ENCODE results near the gene MFN2. TPM values are rescaled to one million over a fixed set of nuclear protein-coding genes. Genes with fewer than 3 reads are reported as not detected.
"Not testable (repeated sequence)": the region's sequence is repeated elsewhere in the genome, so short reads cannot be mapped to it uniquely, and the experiment has no call there.

Gene MFN2
- total and polyA plus RNA-seq, 4 donors, result 26.7 to 70.8 (median 39.9) TPM

DNA sequence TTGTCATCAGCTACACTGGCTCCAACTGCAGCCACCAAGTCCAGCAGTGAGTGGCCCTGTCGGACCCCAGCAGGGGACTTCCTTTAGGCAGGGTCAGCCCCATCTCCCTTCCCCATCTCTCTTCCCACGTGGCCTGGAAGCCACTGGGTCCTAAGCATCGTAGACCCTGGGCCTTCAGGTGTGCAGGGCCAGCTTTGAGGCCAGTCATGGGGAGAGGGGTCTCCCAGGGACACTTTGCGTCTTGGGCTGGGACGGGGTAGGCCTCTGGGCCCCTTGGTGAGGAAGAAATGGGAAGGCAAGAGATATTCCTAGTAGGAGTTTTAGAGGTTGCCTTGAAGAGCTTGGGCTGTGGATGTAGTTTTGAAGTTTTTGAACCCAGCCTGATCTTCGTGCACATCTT, 27.0 kb downstream of the MFN2 start:
- Histone ChIP-seq H3K36me3 (ENCODE audit: control insufficient read depth in 4 of 4, insufficient read depth in 4 of 4, low read length in 4 of 4) (peaks cover 45 to 76% (median 55%) of the 10 kb centered on the region in 4 donors), H3K4me3 (no peak overlapping the region), H3K9me3 (ENCODE audit: control insufficient read depth in 4 of 4, insufficient read depth in 3 of 4, low read length in 3 of 4) (no peaks in the 10 kb centered on the region), H3K4me1 (ENCODE audit: control insufficient read depth in 5 of 5, insufficient read depth in 5 of 5, low read length in 5 of 5) (peaks cover 0 to 4% (median 0%) of the 10 kb centered on the region in 5 donors), H3K27ac (ENCODE audit: low read depth in 1 of 2, low read length in 1 of 2) (no peak overlapping the region), H3K27me3 (ENCODE audit: control insufficient read depth in 3 of 3, insufficient read depth in 3 of 3, low read length in 2 of 3) (no peaks in the 10 kb centered on the region), H3K9ac (ENCODE audit: insufficient read depth in 1 of 2, low read length in 2 of 2) (no peak overlapping the region)
- 93 to 94% methylated on average over 6 of the region's 6 CpGs for WGBS, 2 donors
- DNase-seq, result no peak
- ATAC-seq (ENCODE audit: insufficient read depth, low FRiP score), result no peak
- TF ChIP-seq, protein P1, sequence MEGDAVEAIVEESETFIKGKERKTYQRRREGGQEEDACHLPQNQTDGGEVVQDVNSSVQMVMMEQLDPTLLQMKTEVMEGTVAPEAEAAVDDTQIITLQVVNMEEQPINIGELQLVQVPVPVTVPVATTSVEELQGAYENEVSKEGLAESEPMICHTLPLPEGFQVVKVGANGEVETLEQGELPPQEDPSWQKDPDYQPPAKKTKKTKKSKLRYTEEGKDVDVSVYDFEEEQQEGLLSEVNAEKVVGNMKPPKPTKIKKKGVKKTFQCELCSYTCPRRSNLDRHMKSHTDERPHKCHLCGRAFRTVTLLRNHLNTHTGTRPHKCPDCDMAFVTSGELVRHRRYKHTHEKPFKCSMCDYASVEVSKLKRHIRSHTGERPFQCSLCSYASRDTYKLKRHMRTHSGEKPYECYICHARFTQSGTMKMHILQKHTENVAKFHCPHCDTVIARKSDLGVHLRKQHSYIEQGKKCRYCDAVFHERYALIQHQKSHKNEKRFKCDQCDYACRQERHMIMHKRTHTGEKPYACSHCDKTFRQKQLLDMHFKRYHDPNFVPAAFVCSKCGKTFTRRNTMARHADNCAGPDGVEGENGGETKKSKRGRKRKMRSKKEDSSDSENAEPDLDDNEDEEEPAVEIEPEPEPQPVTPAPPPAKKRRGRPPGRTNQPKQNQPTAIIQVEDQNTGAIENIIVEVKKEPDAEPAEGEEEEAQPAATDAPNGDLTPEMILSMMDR (IDR thresholded peaks at IDR 0.05; ENCODE audit: control extremely low read depth, extremely low read depth), result no peak

DNA sequence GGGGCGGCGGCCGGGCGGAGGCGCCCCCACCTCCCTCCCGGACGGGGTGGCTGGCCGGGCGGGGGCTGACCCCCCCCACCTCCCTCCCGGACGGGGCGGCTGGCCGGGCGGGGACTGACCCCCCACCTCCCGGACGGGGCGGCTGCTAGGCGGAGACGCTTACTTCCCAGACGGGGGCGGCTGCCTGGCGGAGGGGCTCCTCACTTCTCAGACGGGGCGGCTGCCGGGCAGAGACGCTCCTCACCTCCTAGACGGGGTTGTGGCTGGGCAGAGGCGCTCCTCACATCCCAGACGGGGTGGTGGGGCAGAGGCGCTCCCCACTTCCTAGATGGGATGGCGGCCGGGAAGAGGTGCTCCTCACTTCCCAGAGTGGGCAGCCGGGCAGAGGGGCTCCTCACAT, 28.1 kb downstream of the MFN2 start:
- WGBS, 2 donors, result 85 to 92% methylated on average over 22 to 33 of the region's 33 CpGs
- not testable (repeated sequence) for H3K4me3 ChIP-seq; H3K27ac ChIP-seq (ENCODE audit: low read depth in 1 of 2, low read length in 1 of 2); H3K9me3 ChIP-seq (ENCODE audit: control insufficient read depth in 4 of 4, insufficient read depth in 3 of 4, low read length in 3 of 4); H3K9ac ChIP-seq (ENCODE audit: insufficient read depth in 1 of 2, low read length in 2 of 2); H3K4me1 ChIP-seq (ENCODE audit: control insufficient read depth in 5 of 5, insufficient read depth in 5 of 5, low read length in 5 of 5); ATAC-seq (ENCODE audit: insufficient read depth, low FRiP score); DNase-seq; H3K27me3 ChIP-seq (ENCODE audit: control insufficient read depth in 3 of 3, insufficient read depth in 3 of 3, low read length in 2 of 3)
- peaks cover 39 to 75% (median 54%) of the 10 kb centered on the region in 4 donors for H3K36me3 ChIP-seq (ENCODE audit: control insufficient read depth in 4 of 4, insufficient read depth in 4 of 4, low read length in 4 of 4)

DNA sequence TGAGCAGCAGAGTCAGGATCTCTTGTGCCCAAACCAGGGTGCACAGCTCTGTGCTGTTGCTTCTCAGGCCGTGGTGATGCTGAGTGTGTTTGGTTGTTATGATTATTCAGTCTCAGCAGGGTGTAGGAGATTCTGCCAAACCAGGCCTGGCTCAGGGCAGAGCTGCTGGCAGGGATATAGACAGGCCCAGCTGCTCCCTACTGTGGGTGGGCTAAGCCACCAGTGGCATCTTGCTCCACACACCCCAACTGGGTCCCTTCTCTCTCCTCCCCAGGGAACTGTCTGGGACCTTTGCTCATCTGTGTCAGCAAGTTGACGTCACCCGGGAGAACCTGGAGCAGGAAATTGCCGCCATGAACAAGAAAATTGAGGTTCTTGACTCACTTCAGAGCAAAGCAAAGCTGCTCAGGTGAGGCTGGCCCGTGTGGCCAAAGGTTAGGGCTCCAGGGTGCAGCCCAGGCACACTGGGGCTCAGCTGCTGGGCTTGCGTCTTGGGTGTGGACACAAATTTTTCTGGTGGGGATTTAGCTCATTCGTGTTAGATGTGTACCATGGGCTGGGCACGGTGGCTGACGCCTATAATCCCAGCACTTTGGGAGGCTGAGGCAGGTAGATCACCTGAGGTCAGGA, 29.2 kb downstream of the MFN2 start:
- no peaks in the 10 kb centered on the region for H3K27me3 ChIP-seq (ENCODE audit: control insufficient read depth in 3 of 3, insufficient read depth in 3 of 3, low read length in 2 of 3)
- H3K27ac ChIP-seq (ENCODE audit: low read depth in 1 of 2, low read length in 1 of 2), result no peak overlapping the region
- ATAC-seq (ENCODE audit: insufficient read depth, low FRiP score) (no peak), DNase-seq (no peak)
- no peak overlapping the region for H3K4me3 ChIP-seq
- peaks cover 33 to 67% (median 45%) of the 10 kb centered on the region in 4 donors for H3K36me3 ChIP-seq (ENCODE audit: control insufficient read depth in 4 of 4, insufficient read depth in 4 of 4, low read length in 4 of 4)
- 95 to 97% methylated on average over 9 of the region's 9 CpGs for WGBS, 2 donors
- no peak overlapping the region for H3K9ac ChIP-seq (ENCODE audit: insufficient read depth in 1 of 2, low read length in 2 of 2)
- peaks cover 0 to 7% (median 0%) of the 10 kb centered on the region in 5 donors for H3K4me1 ChIP-seq (ENCODE audit: control insufficient read depth in 5 of 5, insufficient read depth in 5 of 5, low read length in 5 of 5)
- H3K9me3 ChIP-seq (ENCODE audit: control insufficient read depth in 4 of 4, insufficient read depth in 3 of 4, low read length in 3 of 4), result no peaks in the 10 kb centered on the region
- TF ChIP-seq, protein P1 (IDR thresholded peaks at IDR 0.05; ENCODE audit: control extremely low read depth, extremely low read depth), result no peak

DNA sequence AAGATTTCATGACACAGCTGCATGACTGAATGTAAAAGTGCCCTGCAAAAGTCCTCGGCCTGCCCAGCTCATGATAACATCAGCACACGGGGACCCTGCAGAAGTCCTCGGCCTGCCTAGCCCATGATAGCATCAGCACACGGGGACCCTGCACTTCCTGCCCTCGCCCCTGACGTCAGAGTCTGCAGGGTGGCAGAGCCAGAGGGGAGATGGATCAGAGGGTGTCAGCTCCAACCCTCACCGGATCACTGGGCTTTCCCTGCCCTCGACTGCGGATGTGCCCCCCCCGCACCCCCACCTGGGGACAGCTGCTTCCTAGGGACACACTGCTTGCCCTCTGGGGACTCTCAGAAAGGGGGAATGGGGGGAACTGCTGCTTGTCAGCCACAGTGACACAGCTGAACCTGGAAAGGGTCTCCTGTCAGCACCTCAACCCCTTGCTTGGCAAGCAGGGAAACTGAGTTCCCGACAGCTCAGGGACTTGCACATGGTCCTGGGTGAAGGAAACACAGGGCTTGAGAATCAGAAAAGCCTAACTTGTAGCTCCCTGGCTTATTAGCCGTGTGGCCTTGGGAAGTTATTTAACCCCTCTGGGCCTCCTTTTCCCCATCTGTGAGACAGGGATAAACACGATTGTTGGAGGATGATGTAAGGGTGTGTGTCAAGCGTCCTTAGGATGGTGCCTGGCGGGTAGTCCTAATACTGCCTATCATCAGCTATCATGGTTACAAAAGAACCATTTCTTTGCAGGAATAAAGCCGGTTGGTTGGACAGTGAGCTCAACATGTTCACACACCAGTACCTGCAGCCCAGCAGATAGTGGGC, 30.7 kb downstream of the MFN2 start:
- H3K27me3 ChIP-seq (ENCODE audit: control insufficient read depth in 3 of 3, insufficient read depth in 3 of 3, low read length in 2 of 3), result no peaks in the 10 kb centered on the region
- WGBS, 2 donors, result 88 to 92% methylated on average over 16 of the region's 16 CpGs
- no peak for DNase-seq

More for the DNA sequence above, 30.7 kb downstream of the MFN2 start:
- TF ChIP-seq, protein P1 (IDR thresholded peaks at IDR 0.05; ENCODE audit: control extremely low read depth, extremely low read depth), result no peak
- H3K4me1 ChIP-seq (ENCODE audit: control insufficient read depth in 5 of 5, insufficient read depth in 5 of 5, low read length in 5 of 5), result peaks cover 0 to 7% (median 0%) of the 10 kb centered on the region in 5 donors
- no peak overlapping the region for H3K27ac ChIP-seq (ENCODE audit: low read depth in 1 of 2, low read length in 1 of 2)
- no peak overlapping the region for H3K4me3 ChIP-seq
- no peak for ATAC-seq (ENCODE audit: insufficient read depth, low FRiP score)
- H3K9ac ChIP-seq (ENCODE audit: insufficient read depth in 1 of 2, low read length in 2 of 2), result no peak overlapping the region
- H3K36me3 ChIP-seq (ENCODE audit: control insufficient read depth in 4 of 4, insufficient read depth in 4 of 4, low read length in 4 of 4), result peaks cover 27 to 53% (median 34%) of the 10 kb centered on the region in 4 donors
- H3K9me3 ChIP-seq (ENCODE audit: control insufficient read depth in 4 of 4, insufficient read depth in 3 of 4, low read length in 3 of 4), result no peaks in the 10 kb centered on the region
